Loucy (cell line): ENCODE results near the gene CORO1C.

ENCODE experiments used
- H2AFZ ChIP-seq: fragments of 200-600 bp; sonication (generic); 2 replicates; pipeline ENCODE4 v1.6.0; 2016; ENCODE audit warnings: antibody characterized with exemption, mild to moderate bottlenecking, low read length, moderate library complexity
- H3F3A ChIP-seq: fragments of 200-600 bp; 2 replicates; pipeline ENCODE4 v1.6.0; 2016; ENCODE audit warnings: antibody characterized with exemption, low read depth, mild to moderate bottlenecking
- H3K27me3 ChIP-seq: fragments of 200-600 bp; sonication (generic); 2 replicates; pipeline ENCODE4 v1.6.1; 2014; ENCODE audit warnings: low read length, mild to moderate bottlenecking; ENCODE audit not compliant: insufficient read depth, poor library complexity, severe bottlenecking
- H3K36me3 ChIP-seq: fragments of 200-600 bp; sonication (generic); 2 replicates; pipeline ENCODE4 v1.6.1; 2016; ENCODE audit warnings: low read length; ENCODE audit not compliant: insufficient read depth
- H3K4me1 ChIP-seq: fragments of 200-600 bp; sonication (generic); 2 replicates; pipeline ENCODE4 v1.5.1; 2014; ENCODE audit warnings: low read length, mild to moderate bottlenecking; ENCODE audit not compliant: insufficient read depth, poor library complexity, severe bottlenecking
- H3K4me2 ChIP-seq: fragments of 200-600 bp; sonication (generic); 2 replicates; pipeline ENCODE4 v1.6.0; 2014; ENCODE audit warnings: antibody characterized with exemption, low read length, low read depth, mild to moderate bottlenecking; ENCODE audit not compliant: poor library complexity, severe bottlenecking
- H3K4me3 ChIP-seq: fragments of 200-600 bp; sonication (generic); 2 replicates; pipeline ENCODE4 v1.5.1; 2014; ENCODE audit warnings: low read length, mild to moderate bottlenecking, mixed read lengths; ENCODE audit not compliant: poor library complexity, severe bottlenecking
- H3K79me2 ChIP-seq: fragments of 200-600 bp; sonication (generic); 2 replicates; pipeline ENCODE4 v1.6.1; 2014; ENCODE audit warnings: low read length; ENCODE audit not compliant: insufficient read depth
- H3K9ac ChIP-seq: fragments of 200-600 bp; sonication (generic); 2 replicates; pipeline ENCODE4 v1.6.0; 2014; ENCODE audit warnings: mild to moderate bottlenecking, low read depth, low read length, moderate library complexity; ENCODE audit not compliant: poor library complexity, severe bottlenecking
- H3K9me2 ChIP-seq: fragments of 200-600 bp; sonication (generic); replicated peaks from 2 replicates; pipeline ENCODE4 v1.6.1; 2016; ENCODE audit warnings: low read depth, low read length, mixed read lengths
- H3K9me3 ChIP-seq: fragments of 200-600 bp; sonication (generic); 2 replicates; pipeline ENCODE4 v1.6.1; 2014; ENCODE audit warnings: mild to moderate bottlenecking, antibody characterized with exemption, low read length, low read depth; ENCODE audit not compliant: insufficient read depth
- H4K20me1 ChIP-seq: fragments of 200-600 bp; sonication (generic); 2 replicates; pipeline ENCODE4 v1.6.0; 2014; ENCODE audit warnings: antibody characterized with exemption, low read length, mild to moderate bottlenecking; ENCODE audit not compliant: insufficient read depth, poor library complexity, severe bottlenecking
- CTCF ChIP-seq: fragments of 200-600 bp; sonication (generic); conservative IDR thresholded peaks from 2 replicates; pipeline ENCODE4 v1.5.1; 2014; ENCODE audit warnings: mild to moderate bottlenecking, antibody characterized with exemption, low read length
- EZH2phosphoT487 ChIP-seq: fragments of 200-600 bp; IDR thresholded peaks from 2 replicates; pipeline ENCODE4 v1.6.1; 2018; ENCODE audit warnings: antibody characterized with exemption, mild to moderate bottlenecking, moderate library complexity, borderline replicate concordance

The CORO1C gene

GRCh38 chr12:108691998-108692808 is 39.1 kb downstream of the CORO1C start:
- Histone ChIP-seq H3K4me3 (peak overlapping the region; percentile 69), H3K9me2 (no peaks in the 10 kb centered on the region), H3K9me3 (no peaks in the 10 kb centered on the region), H3K9ac (peak overlapping the region; percentile 77), H3K36me3 (peaks cover 12% of the 10 kb centered on the region; the same call in 1 of the 2 replicates), H2AFZ (peak overlapping the region; percentile 18; the same call in 1 of the 2 replicates), H3K27me3 (no peaks in the 10 kb centered on the region), H3K4me1 (peaks cover 71% of the 10 kb centered on the region), H3F3A (peaks cover 23% of the 10 kb centered on the region), H3K79me2 (peaks cover 74% of the 10 kb centered on the region), H4K20me1 (no peaks in the 10 kb centered on the region), H3K4me2 (peak overlapping the region; percentile 86)
- TF ChIP-seq EZH2phosphoT487 (no peak), CTCF (no peak)

GRCh38 chr12:108691175-108691997 is 39.9 kb downstream of the CORO1C start:
- H3K4me3 ChIP-seq = peak overlapping the region; percentile 69

More at GRCh38 chr12:108691175-108691997, 39.9 kb downstream of the CORO1C start:
- peaks cover 12% of the 10 kb centered on the region; the same call in 1 of the 2 replicates for H3K36me3 ChIP-seq
- no peaks in the 10 kb centered on the region for H3K9me3 ChIP-seq
- no peaks in the 10 kb centered on the region for H3K27me3 ChIP-seq
- peak overlapping the region; percentile 86 for H3K4me2 ChIP-seq
- H3K9ac ChIP-seq = peak overlapping the region; percentile 77
- H3K4me1 ChIP-seq = peaks cover 63% of the 10 kb centered on the region
- no peaks in the 10 kb centered on the region for H3K9me2 ChIP-seq
- H2AFZ ChIP-seq = peak overlapping the region; percentile 18; the same call in 1 of the 2 replicates
- H3K79me2 ChIP-seq = peaks cover 76% of the 10 kb centered on the region
- H3F3A ChIP-seq = peaks cover 23% of the 10 kb centered on the region
- TF ChIP-seq CTCF = peak; percentile 31; the same call in 1 of the 2 replicates
- TF ChIP-seq EZH2phosphoT487 = no peak
- no peaks in the 10 kb centered on the region for H4K20me1 ChIP-seq
